HepG2 (cell line): ENCODE measurements around the gene MBD3L3. TPM values are rescaled to one million over a fixed set of nuclear protein-coding genes. Genes with fewer than 3 reads are reported as not detected.

Experiments
- BRCA1 ChIP-seq: sonication (generic); formaldehyde crosslinking; IDR thresholded peaks from 2 replicates; pipeline ENCODE4 v1.4.0; 2020; ENCODE audit warnings: missing genetic modification reagents
- GTF3A ChIP-seq: sonication (generic); formaldehyde crosslinking; conservative IDR thresholded peaks from 2 replicates; pipeline ENCODE4 v1.4.0; 2020; ENCODE audit warnings: mild to moderate bottlenecking, missing genetic modification reagents
- KLF12 ChIP-seq: sonication (generic); formaldehyde crosslinking; IDR thresholded peaks from 2 replicates; pipeline ENCODE4 v1.4.0; 2020; ENCODE audit warnings: missing genetic modification reagents, borderline replicate concordance
- MTA1 ChIP-seq: sonication (generic); formaldehyde crosslinking; IDR thresholded peaks from 2 replicates; pipeline ENCODE4 v1.4.0; 2020; ENCODE audit warnings: missing genetic modification reagents, mild to moderate bottlenecking, borderline replicate concordance
- NFE2L1 ChIP-seq: sonication (generic); formaldehyde crosslinking; IDR thresholded peaks from 2 replicates; pipeline ENCODE4 v1.4.0; 2020; ENCODE audit warnings: missing genetic modification reagents, mild to moderate bottlenecking, borderline replicate concordance
- NONO ChIP-seq, 2 experiments: fragments of 450-650 bp in 1 of 2; sonication (generic) in 1 of 2; formaldehyde crosslinking in 1 of 2; IDR thresholded peaks in 1 of 2; conservative IDR thresholded peaks in 1 of 2; 2 replicates each; pipeline versions ENCODE4 v1.6.1 to v1.8.0; 2017 to 2022; ENCODE audit warnings: mild to moderate bottlenecking in 1 of 2, missing genetic modification reagents in 1 of 2, moderate library complexity in 1 of 2
- PHF5A ChIP-seq: IDR thresholded peaks from one replicate; pipeline ENCODE4 v1.6.1; 2018; ENCODE audit warnings: low read depth, missing genetic modification reagents; ENCODE audit not compliant: unreplicated experiment
- SP2 ChIP-seq: sonication (generic); formaldehyde crosslinking; IDR thresholded peaks from 2 replicates; pipeline ENCODE4 v1.5.1; 2020; ENCODE audit warnings: mild to moderate bottlenecking, missing genetic modification reagents
- U2AF1 ChIP-seq: fragments of 200-400 bp; formaldehyde crosslinking; optimal IDR thresholded peaks from 2 replicates; pipeline ENCODE3; 2017; ENCODE audit warnings: mild to moderate bottlenecking, low read depth, low read length
- ZIK1 ChIP-seq: sonication (generic); formaldehyde crosslinking; IDR thresholded peaks from 2 replicates; pipeline ENCODE4 v1.5.0; 2020; ENCODE audit warnings: mild to moderate bottlenecking, low read depth, missing genetic modification reagents, borderline replicate concordance
- ZNF160 ChIP-seq: sonication (generic); formaldehyde crosslinking; IDR thresholded peaks from 2 replicates; pipeline ENCODE4 v1.8.0; 2022; ENCODE audit warnings: mild to moderate bottlenecking, inconsistent platforms, missing genetic modification reagents
- ZNF282 ChIP-seq: fragments of 450-650 bp; IDR thresholded peaks from 2 replicates; pipeline ENCODE4 v1.6.1; 2018; ENCODE audit not compliant: partially characterized antibody
- ZNF367 ChIP-seq: sonication (generic); formaldehyde crosslinking; IDR thresholded peaks from 2 replicates; pipeline ENCODE4 v1.4.0; 2020; ENCODE audit warnings: missing genetic modification reagents, borderline replicate concordance
- ZNF382 ChIP-seq: sonication (generic); formaldehyde crosslinking; IDR thresholded peaks from 2 replicates; pipeline ENCODE4 v1.5.0; 2020; ENCODE audit warnings: missing genetic modification reagents, mild to moderate bottlenecking, borderline replicate concordance
- ZNF543 ChIP-seq: sonication (generic); formaldehyde crosslinking; IDR thresholded peaks from 2 replicates; pipeline ENCODE4 v1.4.0; 2020; ENCODE audit warnings: mild to moderate bottlenecking, missing genetic modification reagents
- ZNF550 ChIP-seq: sonication (generic); formaldehyde crosslinking; IDR thresholded peaks from 2 replicates; pipeline ENCODE4 v1.4.0; 2020; ENCODE audit warnings: mild to moderate bottlenecking, missing genetic modification reagents, borderline replicate concordance
- ZNF781 ChIP-seq: sonication (generic); formaldehyde crosslinking; IDR thresholded peaks from 2 replicates; pipeline ENCODE4 v1.5.1; 2020; ENCODE audit warnings: borderline replicate concordance, mild to moderate bottlenecking, missing genetic modification reagents; ENCODE audit errors: not compliant biosample characterization
- ZSCAN29 ChIP-seq: sonication (generic); formaldehyde crosslinking; conservative IDR thresholded peaks from 2 replicates; pipeline ENCODE4 v1.4.0; 2020; ENCODE audit warnings: mild to moderate bottlenecking, missing genetic modification reagents
- ZSCAN31 ChIP-seq: sonication (generic); formaldehyde crosslinking; IDR thresholded peaks from 2 replicates; pipeline ENCODE4 v1.5.0; 2020; ENCODE audit warnings: low read depth, mild to moderate bottlenecking, missing genetic modification reagents
- polyA plus RNA-seq, 8 experiments: library from polyadenylated mRNA; depleted of rRNA in 3 of 8; stranded (reverse) in 7 of 8; unstranded in 1 of 8; fragments of >200 nt; fragmentation: Illumina TruSeq in 4 of 8; extraction: Trizol in 4 of 8; gene quantifications; 2 replicates each; pipeline versions ENCODE4 v1.2.1 to v1.2.3, GENCODE V29; 2011 to 2016; ENCODE audit warnings: low read depth in 4 of 8, missing spikeins in 1 of 8, mixed read lengths in 1 of 8; ENCODE audit not compliant: insufficient read depth in 1 of 8
- total RNA-seq, 5 experiments: library from RNA; depleted of rRNA; stranded (reverse); fragments of >200 nt; fragmentation: Illumina TruSeq; extraction: Trizol; gene quantifications; 2 replicates each; pipeline ENCODE4 v1.2.3, GENCODE V29; 2016; ENCODE audit warnings: low read depth in 1 of 5
- TF ChIP-seq, protein P1 (sequence below): sonication (generic); formaldehyde crosslinking; IDR thresholded peaks from 2 replicates; pipeline ENCODE4 v1.4.0; 2020; ENCODE audit warnings: missing genetic modification reagents, borderline replicate concordance
- TF ChIP-seq, protein P2 (sequence below): sonication (generic); formaldehyde crosslinking; conservative IDR thresholded peaks from 2 replicates; pipeline ENCODE4 v1.4.0; 2020; ENCODE audit warnings: mild to moderate bottlenecking, missing genetic modification reagents, moderate library complexity

Gene MBD3L3
- total and polyA plus RNA-seq, 2 of the 13 experiments (the other 11 are each of a cell fraction or from before 2014, with no cell fraction given) = not detected

DNA sequence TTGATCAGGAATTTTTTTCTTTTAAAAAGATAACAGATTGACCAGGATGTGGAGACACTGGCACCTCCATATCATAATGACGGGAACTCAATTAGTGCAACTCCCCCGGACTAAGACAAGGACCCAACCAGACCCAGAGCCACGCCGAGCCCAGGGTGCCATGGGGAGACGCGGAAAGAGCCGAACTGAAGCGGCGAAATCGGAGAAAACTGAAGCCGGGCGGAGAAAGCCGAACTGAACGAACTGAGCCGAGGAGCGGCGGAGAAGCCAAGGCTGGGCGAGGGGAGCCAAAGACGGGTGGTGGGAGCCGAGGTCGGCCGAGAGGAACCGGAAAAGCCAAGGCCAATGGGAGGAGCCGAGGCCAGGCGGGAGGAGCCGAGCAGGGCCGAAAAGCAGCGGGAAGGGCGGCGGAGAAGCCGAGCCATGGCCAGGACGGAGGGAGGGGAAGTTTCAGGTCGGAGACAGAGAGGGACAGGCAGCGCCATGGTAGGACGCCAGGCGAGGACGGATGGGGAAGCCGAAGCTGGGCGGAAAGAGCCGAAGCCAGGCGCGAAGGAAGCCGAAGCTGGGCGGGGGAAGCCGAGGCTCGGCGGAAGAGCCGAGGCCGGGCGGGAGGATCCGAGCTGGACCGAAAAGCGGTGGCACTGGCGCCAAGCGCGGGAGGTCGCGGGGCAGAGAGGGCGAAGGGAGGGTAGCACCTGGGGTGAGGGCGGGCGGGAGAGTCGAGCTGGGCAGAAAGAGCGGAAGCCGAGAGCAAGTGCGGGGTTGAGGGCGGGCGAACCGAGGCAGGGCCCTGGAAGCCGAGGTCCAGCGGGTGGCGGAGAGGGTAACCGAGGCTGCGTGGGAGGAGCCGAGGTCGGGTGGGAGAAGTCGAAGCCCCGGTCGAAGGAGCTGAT lies 40.5 kb upstream of the MBD3L3 start (continued):
- no peak for TF ChIP-seq ZNF282
- no peak for TF ChIP-seq BRCA1
- no peak for TF ChIP-seq ZNF367 (CRISPR knock-in tag)
- no peak for TF ChIP-seq ZIK1 (CRISPR knock-in tag)
- peak; percentile 43; the same call in 1 of the 2 replicates for TF ChIP-seq ZNF160 (CRISPR knock-in tag)
- TF ChIP-seq ZSCAN31 = 0 out of 2 replicates have a peak, but pooled peaks have one; percentile 54
- TF ChIP-seq, protein P1, sequence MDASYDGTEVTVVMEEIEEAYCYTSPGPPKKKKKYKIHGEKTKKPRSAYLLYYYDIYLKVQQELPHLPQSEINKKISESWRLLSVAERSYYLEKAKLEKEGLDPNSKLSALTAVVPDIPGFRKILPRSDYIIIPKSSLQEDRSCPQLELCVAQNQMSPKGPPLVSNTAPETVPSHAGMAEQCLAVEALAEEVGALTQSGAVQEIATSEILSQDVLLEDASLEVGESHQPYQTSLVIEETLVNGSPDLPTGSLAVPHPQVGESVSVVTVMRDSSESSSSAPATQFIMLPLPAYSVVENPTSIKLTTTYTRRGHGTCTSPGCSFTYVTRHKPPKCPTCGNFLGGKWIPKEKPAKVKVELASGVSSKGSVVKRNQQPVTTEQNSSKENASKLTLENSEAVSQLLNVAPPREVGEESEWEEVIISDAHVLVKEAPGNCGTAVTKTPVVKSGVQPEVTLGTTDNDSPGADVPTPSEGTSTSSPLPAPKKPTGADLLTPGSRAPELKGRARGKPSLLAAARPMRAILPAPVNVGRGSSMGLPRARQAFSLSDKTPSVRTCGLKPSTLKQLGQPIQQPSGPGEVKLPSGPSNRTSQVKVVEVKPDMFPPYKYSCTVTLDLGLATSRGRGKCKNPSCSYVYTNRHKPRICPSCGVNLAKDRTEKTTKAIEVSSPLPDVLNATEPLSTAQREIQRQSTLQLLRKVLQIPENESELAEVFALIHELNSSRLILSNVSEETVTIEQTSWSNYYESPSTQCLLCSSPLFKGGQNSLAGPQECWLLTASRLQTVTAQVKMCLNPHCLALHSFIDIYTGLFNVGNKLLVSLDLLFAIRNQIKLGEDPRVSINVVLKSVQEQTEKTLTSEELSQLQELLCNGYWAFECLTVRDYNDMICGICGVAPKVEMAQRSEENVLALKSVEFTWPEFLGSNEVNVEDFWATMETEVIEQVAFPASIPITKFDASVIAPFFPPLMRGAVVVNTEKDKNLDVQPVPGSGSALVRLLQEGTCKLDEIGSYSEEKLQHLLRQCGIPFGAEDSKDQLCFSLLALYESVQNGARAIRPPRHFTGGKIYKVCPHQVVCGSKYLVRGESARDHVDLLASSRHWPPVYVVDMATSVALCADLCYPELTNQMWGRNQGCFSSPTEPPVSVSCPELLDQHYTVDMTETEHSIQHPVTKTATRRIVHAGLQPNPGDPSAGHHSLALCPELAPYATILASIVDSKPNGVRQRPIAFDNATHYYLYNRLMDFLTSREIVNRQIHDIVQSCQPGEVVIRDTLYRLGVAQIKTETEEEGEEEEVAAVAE (CRISPR knock-in tag) = no peak
- no peak for TF ChIP-seq ZNF382 (CRISPR knock-in tag)
- TF ChIP-seq ZNF550 (CRISPR knock-in tag) = no peak; the same call in 1 of the 2 replicates
- TF ChIP-seq NFE2L1 = no peak
- TF ChIP-seq U2AF1 = no peak
- no peak for TF ChIP-seq ZSCAN29 (CRISPR knock-in tag)
- TF ChIP-seq NONO (IDR thresholded peaks at IDR 0.05) = no peak
- peak; percentile 80 for TF ChIP-seq NONO (CRISPR knock-in tag; conservative IDR thresholded peaks at IDR 0.05)
- TF ChIP-seq ZNF781 (CRISPR knock-in tag) = peak; percentile 68
- TF ChIP-seq MTA1 = no peak
- TF ChIP-seq, protein P2, sequence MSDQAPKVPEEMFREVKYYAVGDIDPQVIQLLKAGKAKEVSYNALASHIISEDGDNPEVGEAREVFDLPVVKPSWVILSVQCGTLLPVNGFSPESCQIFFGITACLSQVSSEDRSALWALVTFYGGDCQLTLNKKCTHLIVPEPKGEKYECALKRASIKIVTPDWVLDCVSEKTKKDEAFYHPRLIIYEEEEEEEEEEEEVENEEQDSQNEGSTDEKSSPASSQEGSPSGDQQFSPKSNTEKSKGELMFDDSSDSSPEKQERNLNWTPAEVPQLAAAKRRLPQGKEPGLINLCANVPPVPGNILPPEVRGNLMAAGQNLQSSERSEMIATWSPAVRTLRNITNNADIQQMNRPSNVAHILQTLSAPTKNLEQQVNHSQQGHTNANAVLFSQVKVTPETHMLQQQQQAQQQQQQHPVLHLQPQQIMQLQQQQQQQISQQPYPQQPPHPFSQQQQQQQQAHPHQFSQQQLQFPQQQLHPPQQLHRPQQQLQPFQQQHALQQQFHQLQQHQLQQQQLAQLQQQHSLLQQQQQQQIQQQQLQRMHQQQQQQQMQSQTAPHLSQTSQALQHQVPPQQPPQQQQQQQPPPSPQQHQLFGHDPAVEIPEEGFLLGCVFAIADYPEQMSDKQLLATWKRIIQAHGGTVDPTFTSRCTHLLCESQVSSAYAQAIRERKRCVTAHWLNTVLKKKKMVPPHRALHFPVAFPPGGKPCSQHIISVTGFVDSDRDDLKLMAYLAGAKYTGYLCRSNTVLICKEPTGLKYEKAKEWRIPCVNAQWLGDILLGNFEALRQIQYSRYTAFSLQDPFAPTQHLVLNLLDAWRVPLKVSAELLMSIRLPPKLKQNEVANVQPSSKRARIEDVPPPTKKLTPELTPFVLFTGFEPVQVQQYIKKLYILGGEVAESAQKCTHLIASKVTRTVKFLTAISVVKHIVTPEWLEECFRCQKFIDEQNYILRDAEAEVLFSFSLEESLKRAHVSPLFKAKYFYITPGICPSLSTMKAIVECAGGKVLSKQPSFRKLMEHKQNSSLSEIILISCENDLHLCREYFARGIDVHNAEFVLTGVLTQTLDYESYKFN = no peak
- TF ChIP-seq GTF3A (CRISPR knock-in tag) = no peak
- no peak for TF ChIP-seq PHF5A
- TF ChIP-seq SP2 (CRISPR knock-in tag) = no peak
- no peak for TF ChIP-seq KLF12
- no peak; the same call in 1 of the 2 replicates for TF ChIP-seq ZNF543 (CRISPR knock-in tag)
